ENCODE data around the gene ANKS1A. TPM values are rescaled to one million over a fixed set of nuclear protein-coding genes. Genes with fewer than 3 reads are reported as not detected.

The ANKS1A gene
- total RNA-seq, 2 donors from 2014 or later, result 25.3 to 26.0 TPM

DNA sequence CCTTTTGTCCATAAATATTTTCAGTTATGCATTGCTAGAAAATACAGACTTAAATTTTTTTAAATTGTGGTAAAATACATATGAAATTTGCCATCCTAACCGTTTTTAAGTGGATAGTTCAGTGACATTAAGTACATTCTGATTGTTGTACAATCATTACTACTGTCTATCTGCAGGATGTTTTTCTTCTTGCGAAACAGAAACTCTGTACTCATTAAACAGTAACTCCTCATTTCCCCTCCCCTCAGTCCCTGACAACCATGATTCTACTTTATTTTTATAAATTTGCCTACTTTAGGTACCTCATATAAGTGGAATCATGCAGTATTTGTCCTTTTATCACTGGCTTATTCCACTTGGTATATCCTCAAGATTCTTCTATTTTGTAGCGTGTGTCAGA is 22.5 kb upstream of the ANKS1A start:
- no peak overlapping the region for H3K9ac ChIP-seq (ENCODE audit: low read depth in 2 of 2, low read length in 2 of 2)
- intact Hi-C loops (cut with DNase I), result no loop called here
- no peak overlapping the region for H3K27ac ChIP-seq
- H3K9me3 ChIP-seq, result no peaks in the 10 kb centered on the region
- TF ChIP-seq, protein P1, sequence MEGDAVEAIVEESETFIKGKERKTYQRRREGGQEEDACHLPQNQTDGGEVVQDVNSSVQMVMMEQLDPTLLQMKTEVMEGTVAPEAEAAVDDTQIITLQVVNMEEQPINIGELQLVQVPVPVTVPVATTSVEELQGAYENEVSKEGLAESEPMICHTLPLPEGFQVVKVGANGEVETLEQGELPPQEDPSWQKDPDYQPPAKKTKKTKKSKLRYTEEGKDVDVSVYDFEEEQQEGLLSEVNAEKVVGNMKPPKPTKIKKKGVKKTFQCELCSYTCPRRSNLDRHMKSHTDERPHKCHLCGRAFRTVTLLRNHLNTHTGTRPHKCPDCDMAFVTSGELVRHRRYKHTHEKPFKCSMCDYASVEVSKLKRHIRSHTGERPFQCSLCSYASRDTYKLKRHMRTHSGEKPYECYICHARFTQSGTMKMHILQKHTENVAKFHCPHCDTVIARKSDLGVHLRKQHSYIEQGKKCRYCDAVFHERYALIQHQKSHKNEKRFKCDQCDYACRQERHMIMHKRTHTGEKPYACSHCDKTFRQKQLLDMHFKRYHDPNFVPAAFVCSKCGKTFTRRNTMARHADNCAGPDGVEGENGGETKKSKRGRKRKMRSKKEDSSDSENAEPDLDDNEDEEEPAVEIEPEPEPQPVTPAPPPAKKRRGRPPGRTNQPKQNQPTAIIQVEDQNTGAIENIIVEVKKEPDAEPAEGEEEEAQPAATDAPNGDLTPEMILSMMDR (IDR thresholded peaks at IDR 0.05), result no peak
- no peak overlapping the region for H3K4me3 ChIP-seq
- H3K4me1 ChIP-seq, result no peaks in the 10 kb centered on the region
- DNase-seq, result no peak
- no peaks in the 10 kb centered on the region for H3K27me3 ChIP-seq
- no peaks in the 10 kb centered on the region for H3K36me3 ChIP-seq

DNA sequence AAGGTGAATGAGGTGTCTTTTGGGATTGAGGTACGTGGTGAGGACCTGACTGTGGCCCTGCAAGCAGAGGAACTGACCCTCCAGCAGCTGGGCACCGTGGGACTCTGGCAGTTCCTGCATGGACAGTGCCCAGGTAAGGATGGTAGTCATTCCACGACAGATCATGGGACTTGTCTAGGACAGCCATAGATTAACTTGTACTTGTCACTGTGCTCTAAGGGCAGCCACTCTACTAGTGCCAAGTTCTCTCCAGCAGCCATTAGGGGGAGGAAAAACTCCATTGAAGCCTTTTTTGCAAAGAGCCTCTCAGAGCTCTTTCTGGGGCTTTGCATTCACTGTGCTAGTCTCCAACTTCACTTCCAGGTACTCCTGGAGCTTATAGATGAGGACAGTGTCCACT is 21.6 kb upstream of the ANKS1A start:
- TF ChIP-seq, protein P1 (IDR thresholded peaks at IDR 0.05), result no peak
- no peaks in the 10 kb centered on the region for H3K4me1 ChIP-seq
- no peak overlapping the region for H3K4me3 ChIP-seq
- intact Hi-C loops (cut with DNase I), result no loop called here
- DNase-seq, result no peak
- no peaks in the 10 kb centered on the region for H3K36me3 ChIP-seq
- no peak overlapping the region for H3K27ac ChIP-seq
- H3K9ac ChIP-seq (ENCODE audit: low read depth in 2 of 2, low read length in 2 of 2), result no peak overlapping the region
- H3K27me3 ChIP-seq, result no peaks in the 10 kb centered on the region
- no peaks in the 10 kb centered on the region for H3K9me3 ChIP-seq

DNA sequence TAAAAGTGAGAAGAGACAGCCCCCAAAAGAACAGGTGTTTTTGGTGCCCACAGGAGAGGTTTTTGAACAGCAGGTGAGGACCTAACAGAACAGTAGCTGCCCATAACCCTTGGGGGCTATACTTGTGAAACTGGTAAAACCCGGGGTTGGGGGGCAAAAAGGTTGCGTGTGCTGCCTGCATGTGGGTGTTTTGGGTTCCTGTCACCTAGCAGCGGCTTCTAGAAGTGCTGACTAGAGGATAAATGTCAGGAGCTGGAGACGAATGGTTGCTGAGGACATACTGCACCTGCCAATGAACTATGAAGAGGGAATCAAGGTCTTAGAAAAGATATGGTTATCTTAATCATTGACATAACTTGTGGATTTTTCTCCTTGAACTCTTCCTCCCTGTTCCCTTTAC is 17.2 kb upstream of the ANKS1A start:
- intact Hi-C loops (cut with DNase I), result no loop called here
- H3K9me3 ChIP-seq, result no peaks in the 10 kb centered on the region
- H3K4me1 ChIP-seq, result no peaks in the 10 kb centered on the region
- no peak overlapping the region for H3K4me3 ChIP-seq
- no peak for DNase-seq
- no peaks in the 10 kb centered on the region for H3K27me3 ChIP-seq
- TF ChIP-seq, protein P1 (IDR thresholded peaks at IDR 0.05), result no peak
- H3K9ac ChIP-seq (ENCODE audit: low read depth in 2 of 2, low read length in 2 of 2), result no peak overlapping the region
- H3K27ac ChIP-seq, result no peak overlapping the region
- H3K36me3 ChIP-seq, result no peaks in the 10 kb centered on the region

DNA sequence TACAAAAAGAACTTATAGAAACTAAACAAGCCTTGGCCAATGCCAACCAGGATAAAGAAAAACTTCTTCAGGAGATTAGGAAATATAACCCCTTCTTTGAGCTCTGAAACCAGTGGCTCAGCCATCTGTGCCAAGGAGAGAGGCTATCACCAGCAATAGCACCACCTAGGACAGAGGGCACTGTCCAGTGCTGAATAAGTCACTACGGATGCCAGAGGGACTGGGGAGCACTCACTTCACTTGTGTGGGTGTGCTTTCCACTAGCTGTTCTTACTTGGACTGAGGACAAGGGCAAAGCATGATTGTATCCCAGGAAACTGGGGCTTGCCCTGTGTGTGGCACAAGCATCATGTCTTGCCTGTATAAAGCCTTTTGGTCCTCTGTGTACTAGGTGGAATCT is 16.7 kb upstream of the ANKS1A start:
- Histone ChIP-seq H3K9me3 (no peaks in the 10 kb centered on the region), H3K9ac (ENCODE audit: low read depth in 2 of 2, low read length in 2 of 2) (no peak overlapping the region), H3K27me3 (no peaks in the 10 kb centered on the region), H3K36me3 (no peaks in the 10 kb centered on the region), H3K27ac (no peak overlapping the region), H3K4me1 (no peaks in the 10 kb centered on the region), H3K4me3 (no peak overlapping the region)
- intact Hi-C loops (cut with DNase I), result no loop called here
- DNase-seq, result no peak
- TF ChIP-seq, protein P1 (IDR thresholded peaks at IDR 0.05), result no peak

DNA sequence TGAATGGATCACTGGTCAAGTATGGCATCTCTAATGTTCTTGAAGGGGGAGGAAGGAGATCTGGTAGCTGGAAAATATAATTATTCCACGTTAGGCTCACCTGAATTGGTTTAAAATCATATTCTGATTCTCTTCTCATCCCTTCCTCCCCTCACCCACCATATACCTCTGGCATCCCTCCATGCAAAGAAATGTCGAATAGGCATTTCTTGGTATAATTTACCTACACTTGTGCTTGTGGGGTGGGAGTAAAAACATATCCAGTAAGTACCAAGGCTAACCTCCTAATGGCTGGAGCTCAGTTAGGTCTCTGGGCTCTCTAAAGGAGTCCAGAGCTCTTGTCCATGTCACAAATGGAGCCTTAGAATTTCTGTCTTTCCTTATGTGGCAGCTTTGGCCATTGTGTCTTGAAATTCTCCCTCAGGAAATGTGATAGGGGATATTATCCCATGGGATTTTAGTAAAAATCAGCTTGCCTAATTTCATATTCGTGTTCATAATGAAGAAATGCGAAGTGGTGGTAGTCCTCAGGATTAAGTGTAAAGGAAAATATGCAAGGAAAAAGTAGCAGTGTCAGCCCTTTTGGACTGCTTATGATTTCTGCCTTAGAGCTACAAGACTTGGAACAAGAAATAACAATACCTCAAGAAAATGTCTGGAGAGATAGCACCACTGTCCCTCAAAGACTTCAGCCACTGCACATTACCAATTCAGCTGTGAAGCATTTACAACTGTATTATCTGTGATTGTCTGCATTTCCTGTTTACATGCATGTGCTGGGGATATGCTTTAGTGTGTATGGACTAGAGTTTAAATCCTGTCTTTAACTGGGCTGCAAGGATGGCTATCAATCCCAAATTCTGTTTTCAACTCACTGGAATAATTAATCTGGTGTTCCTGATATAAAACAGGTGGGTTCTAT is 13.5 kb upstream of the ANKS1A start:
- Histone ChIP-seq H3K9me3 (no peaks in the 10 kb centered on the region), H3K9ac (ENCODE audit: low read depth in 2 of 2, low read length in 2 of 2) (peak overlapping the region in 1 of 2 donors; percentile 9), H3K4me1 (no peaks in the 10 kb centered on the region), H3K4me3 (no peak overlapping the region), H3K27me3 (no peaks in the 10 kb centered on the region), H3K36me3 (no peaks in the 10 kb centered on the region), H3K27ac (peak overlapping the region; percentile 14)
- no peak for DNase-seq
- intact Hi-C loops (cut with DNase I), result no loop called here
- TF ChIP-seq, protein P1 (IDR thresholded peaks at IDR 0.05), result no peak

Measured in colonic mucosa (tissue), 4 donors.